Diencephalon (tissue), 1 donor: Measurements from ENCODE around the gene DLX3. TPM values are rescaled to one million over a fixed set of nuclear protein-coding genes. Genes with fewer than 3 reads are reported as not detected.

Experiments
- small RNA-seq: library from RNA; depleted of rRNA; stranded (forward); fragments of <200 nt; gene quantifications from one replicate; pipeline ENCODE3, GENCODE V24; 2014
- total RNA-seq: library from RNA; depleted of rRNA; stranded (reverse); fragments of >200 nt; gene quantifications from one replicate; pipeline ENCODE4 v1.2.3, GENCODE V29; 2014

Gene DLX3
- total RNA-seq: not detected

GRCh38 chr17:49995055-49995738 is at the start of gene DLX3:
Gene DLX3 (minus strand): TSS chr17:49995224. CDS start chr17:49994998, 226 bp downstream.

GRCh38 chr17:49969134-49969759 is 25.8 kb downstream of the DLX3 start, which contains the start of gene DLX4:
Gene DLX4 (plus strand): TSS chr17:49969190. CDS start chr17:49969469, 279 bp downstream.

Small RNAs within 50 kb of the gene (small RNA-seq; reads per million reads assigned to genes)
- gene RNU6-1313P: not detected

Other genes starting within 250 kb of the DLX3 start
- gene FAM117A, start 231.1 kb downstream of the DLX3 start, total RNA-seq: 3.0 TPM
- gene KAT7, start 206.5 kb downstream of the DLX3 start, total RNA-seq: 59.3 TPM
- not detected for gene TAC4, start 147.2 kb downstream of the DLX3 start, total RNA-seq
- gene DLX4, start 26.0 kb downstream of the DLX3 start, total RNA-seq: not detected
- gene ITGA3, start 60.9 kb upstream of the DLX3 start, total RNA-seq: 33.4 TPM
- 21.5 TPM for gene PDK2, start 100.1 kb upstream of the DLX3 start, total RNA-seq
- 29.8 TPM for gene SAMD14, start 134.9 kb upstream of the DLX3 start, total RNA-seq
- 59.7 TPM for gene PPP1R9B, start 155.5 kb upstream of the DLX3 start, total RNA-seq
- gene SGCA, start 170.8 kb upstream of the DLX3 start, total RNA-seq: not detected
- 42.7 TPM for gene COL1A1, start 206.4 kb upstream of the DLX3 start, total RNA-seq